Smooth muscle cell (in vitro differentiated cells): ENCODE data around the gene DHCR24. TPM values are rescaled to one million over a fixed set of nuclear protein-coding genes. Genes with fewer than 3 reads are reported as not detected.
A peak's percentile ranks its signal among the peaks of the same experiment; 100 is the strongest.

Experiments used
- DNase-seq: peaks from one replicate; lab custom pipeline; 2025; ENCODE audit not compliant: unreplicated experiment; lab: John Stamatoyannopoulos, UW
- H2AFZ ChIP-seq: fragments of 200-600 bp; sonication (generic); 2 replicates; pipeline ENCODE4 v1.6.0; 2016; ENCODE audit warnings: antibody characterized with exemption, low read depth, mild to moderate bottlenecking
- H3F3A ChIP-seq: fragments of 200-600 bp; sonication (generic); 2 replicates; pipeline ENCODE4 v1.6.0; 2017; ENCODE audit warnings: antibody characterized with exemption, low read depth
- H3K27ac ChIP-seq: fragments of 200-600 bp; sonication (generic); 2 replicates; pipeline ENCODE4 v1.5.1; 2016; ENCODE audit warnings: low read depth, mild to moderate bottlenecking
- H3K27me3 ChIP-seq: fragments of 200-600 bp; sonication (generic); 2 replicates; pipeline ENCODE4 v1.6.1; 2016; ENCODE audit warnings: low read depth, mild to moderate bottlenecking
- H3K36me3 ChIP-seq: fragments of 200-600 bp; sonication (generic); 2 replicates; pipeline ENCODE4 v1.5.1; 2016; ENCODE audit warnings: low read depth
- H3K4me1 ChIP-seq: fragments of 200-600 bp; sonication (generic); 2 replicates; pipeline ENCODE4 v1.5.1; 2016; ENCODE audit warnings: low read depth
- H3K4me2 ChIP-seq: fragments of 200-600 bp; sonication (generic); 2 replicates; pipeline ENCODE4 v1.6.0; 2016; ENCODE audit warnings: mild to moderate bottlenecking
- H3K4me3 ChIP-seq: fragments of 200-600 bp; sonication (generic); 2 replicates; pipeline ENCODE4 v1.5.1; 2016; ENCODE audit warnings: mild to moderate bottlenecking
- H3K79me2 ChIP-seq: fragments of 200-600 bp; sonication (generic); 2 replicates; pipeline ENCODE4 v1.6.0; 2016; ENCODE audit warnings: low read depth, mild to moderate bottlenecking
- H3K9ac ChIP-seq: fragments of 200-600 bp; sonication (generic); 2 replicates; pipeline ENCODE4 v1.6.0; 2016; ENCODE audit warnings: low read depth
- H3K9me3 ChIP-seq: fragments of 200-600 bp; sonication (generic); replicated peaks from 2 replicates; pipeline ENCODE4 v1.5.1; 2016; ENCODE audit warnings: low read depth
- H4K20me1 ChIP-seq: fragments of 200-600 bp; sonication (generic); 2 replicates; pipeline ENCODE4 v1.6.0; 2016; ENCODE audit warnings: low read depth
- CTCF ChIP-seq: fragments of 200-600 bp; sonication (generic); IDR thresholded peaks from 2 replicates; pipeline ENCODE4 v1.5.1; 2017; ENCODE audit warnings: borderline replicate concordance, mild to moderate bottlenecking, antibody characterized with exemption; ENCODE audit not compliant: insufficient read depth, poor library complexity, severe bottlenecking
- WGBS: methylation state at CpG from one replicate; pipeline ENCODE4 v1.1.7; 2016; ENCODE audit warnings: low lambda C conversion rate; 5-methylcytosine and 5-hydroxymethylcytosine counted together
- polyA plus RNA-seq: library from polyadenylated mRNA; unstranded; fragments of >200 nt; fragmentation: Nextera tagmentation; extraction: Ambion mirVana; gene quantifications from 2 replicates; pipeline ENCODE4 v1.2.1, GENCODE V29; 2016
- total RNA-seq: library from RNA; depleted of rRNA; stranded (reverse); fragments of >200 nt; gene quantifications from 2 replicates; pipeline ENCODE4 v1.2.3, GENCODE V29; 2014

Gene DHCR24
- total and polyA plus RNA-seq, 2 experiments from 2014 or later = 47.2 to 64.2 TPM

- Histone ChIP-seq H2AFZ (peak overlapping the region; percentile 98), H3K79me2 (peaks cover 32% of the 10 kb centered on the region), H3K4me2 (peak overlapping the region; percentile 98), H3K27me3 (no peaks in the 10 kb centered on the region), H3K27ac (no peak overlapping the region), H3K4me1 (peaks cover 18% of the 10 kb centered on the region), H4K20me1 (peaks cover 28% of the 10 kb centered on the region), H3K36me3 (no peaks in the 10 kb centered on the region), H3K4me3 (peak overlapping the region; percentile 95), H3K9me3 (no peaks in the 10 kb centered on the region), H3F3A (peaks cover 6% of the 10 kb centered on the region), H3K9ac (no peak overlapping the region)
- WGBS = 34% methylated on average over 7 of the region's 7 CpGs
- no peak for TF ChIP-seq CTCF
- no peak for DNase-seq
These were observed 1.2 kb upstream of the DHCR24 start for GRCh38 chr1:54888080-54888733.

- peak overlapping the region; percentile 98 for H2AFZ ChIP-seq
- DNase-seq = no peak
- peaks cover 18% of the 10 kb centered on the region for H3K4me1 ChIP-seq
- no peak for TF ChIP-seq CTCF
- H4K20me1 ChIP-seq = peaks cover 28% of the 10 kb centered on the region
- WGBS = 12% methylated on average over 8 of the region's 8 CpGs
- peak overlapping the region; percentile 95 for H3K4me3 ChIP-seq
- H3K36me3 ChIP-seq = no peaks in the 10 kb centered on the region
- no peaks in the 10 kb centered on the region for H3K27me3 ChIP-seq
- peaks cover 6% of the 10 kb centered on the region for H3F3A ChIP-seq
- no peak overlapping the region for H3K9ac ChIP-seq
- peaks cover 37% of the 10 kb centered on the region for H3K79me2 ChIP-seq
- peak overlapping the region; percentile 98 for H3K4me2 ChIP-seq
- no peaks in the 10 kb centered on the region for H3K9me3 ChIP-seq
- no peak overlapping the region for H3K27ac ChIP-seq
These were observed 673 bp upstream of the DHCR24 start for GRCh38 chr1:54887665-54888071.

- H3F3A ChIP-seq = peaks cover 6% of the 10 kb centered on the region
- H3K9me3 ChIP-seq = no peaks in the 10 kb centered on the region
- peaks cover 51% of the 10 kb centered on the region for H3K79me2 ChIP-seq
- H3K4me3 ChIP-seq = peak overlapping the region; percentile 95
- H3K4me2 ChIP-seq = peak overlapping the region; percentile 98
- no peak overlapping the region for H3K27ac ChIP-seq
- H4K20me1 ChIP-seq = peaks cover 28% of the 10 kb centered on the region
- TF ChIP-seq CTCF = no peak
- H3K4me1 ChIP-seq = peaks cover 18% of the 10 kb centered on the region
- no peak for DNase-seq
- H2AFZ ChIP-seq = peak overlapping the region; percentile 98
- H3K27me3 ChIP-seq = no peaks in the 10 kb centered on the region
- H3K9ac ChIP-seq = peak overlapping the region; percentile 29
- 8% methylated on average over 23 of the region's 24 CpGs for WGBS
- peaks cover 6% of the 10 kb centered on the region for H3K36me3 ChIP-seq
These were observed 930 bp downstream of the DHCR24 start for GRCh38 chr1:54885807-54886723.
